B cell (primary cell): ENCODE results near the gene CCDC177. TPM values are rescaled to one million over a fixed set of nuclear protein-coding genes. Genes with fewer than 3 reads are reported as not detected.

Experiments
- ATAC-seq: fragments of 200-7000 bp; cut with Tn5 transposase; one replicate; pipeline ENCODE4 v1.10.0; 2021; ENCODE audit warnings: low read depth, mild to moderate bottlenecking, moderate number of reproducible peaks, moderate library complexity
- CTCF ChIA-PET: fragments of 350-600 bp; sonication (Branson Sonifier 250); formaldehyde crosslinking; loops from one replicate; lab custom pipeline; 2021; ENCODE audit warnings: antibody characterized with exemption, inconsistent platforms; lab: Charles Lee
- POLR2A ChIA-PET: fragments of 350-600 bp; sonication (Branson Sonifier 250); formaldehyde crosslinking; loops from one replicate; lab custom pipeline; 2021; ENCODE audit warnings: antibody characterized with exemption; lab: Charles Lee
- DNase-seq: peaks from one replicate; pipeline ENCODE4 v3.0.0; 2013
- H2AFZ ChIP-seq: 2 replicates; pipeline ENCODE4 v1.6.1; 2012; ENCODE audit warnings: mild to moderate bottlenecking, low read depth, low read length; ENCODE audit not compliant: insufficient read depth, poor library complexity, severe bottlenecking
- H3K27ac ChIP-seq, 2 donors: 1 replicate in 1 of 2; 2 replicates in 1 of 2; pipeline ENCODE4 v1.5.1; 2012 to 2013; ENCODE audit warnings: low read length in 2 of 2, mild to moderate bottlenecking in 2 of 2, moderate library complexity in 1 of 2
- H3K27me3 ChIP-seq, 4 experiments: fragments of 200-600 bp in 1 of 4; sonication (generic) in 1 of 4; replicated peaks in 1 of 4; 1 replicate in 2 of 4; 2 replicates in 2 of 4; pipeline versions ENCODE4 v1.6.1 to v1.7.0; 2013 to 2016; ENCODE audit warnings: low read length in 3 of 4, mild to moderate bottlenecking in 2 of 4, mixed read lengths in 1 of 4, moderate library complexity in 1 of 4; ENCODE audit not compliant: insufficient read depth in 4 of 4, control insufficient read depth in 3 of 4; ENCODE audit errors: control extremely low read depth in 1 of 4
- H3K36me3 ChIP-seq, 2 experiments: replicated peaks in 1 of 2; 1 replicate in 1 of 2; 2 replicates in 1 of 2; pipeline versions ENCODE4 v1.6.1 to v1.7.1; 2013; ENCODE audit warnings: low read length in 1 of 2; ENCODE audit not compliant: insufficient read depth in 2 of 2, control insufficient read depth in 1 of 2; ENCODE audit errors: control extremely low read depth in 1 of 2, extremely low read depth in 1 of 2
- H3K4me1 ChIP-seq, 2 donors: fragments of 200-600 bp in 1 of 2; sonication (generic) in 1 of 2; 1 replicate in 1 of 2; 2 replicates in 1 of 2; pipeline versions ENCODE4 v1.5.1 to v1.6.1; 2013 to 2017; ENCODE audit warnings: low read length in 2 of 2; ENCODE audit not compliant: control insufficient read depth in 2 of 2, insufficient read depth in 2 of 2
- H3K4me2 ChIP-seq: replicated peaks from 2 replicates; pipeline ENCODE3; 2012; ENCODE audit warnings: mild to moderate bottlenecking, low read depth, low read length; ENCODE audit not compliant: poor library complexity, severe bottlenecking
- H3K4me3 ChIP-seq, 5 experiments: fragments of 200-600 bp in 1 of 5; sonication (generic) in 1 of 5; 1 replicate in 3 of 5; 2 replicates in 2 of 5; pipeline versions ENCODE4 v1.5.1 to v1.7.0; 2011 to 2016; ENCODE audit warnings: low read length in 4 of 5, mild to moderate bottlenecking in 4 of 5, low read depth in 2 of 5, control low read depth in 1 of 5, moderate library complexity in 1 of 5; ENCODE audit not compliant: insufficient read depth in 1 of 5; ENCODE audit errors: control extremely low read depth in 1 of 5, extremely low read depth in 1 of 5
- H3K79me2 ChIP-seq: fragments of 200-600 bp; sonication (generic); one replicate; pipeline ENCODE4 v1.6.0; 2016; ENCODE audit warnings: low read length; ENCODE audit not compliant: control insufficient read depth, insufficient read depth
- H3K9ac ChIP-seq: fragments of 200-600 bp; sonication (generic); 2 replicates; pipeline ENCODE4 v1.6.1; 2017; ENCODE audit warnings: mild to moderate bottlenecking, low read length, moderate library complexity
- H3K9me3 ChIP-seq, 3 donors: one replicate each; pipeline versions ENCODE4 v1.6.1 to v1.7.1; 2013; ENCODE audit warnings: low read length in 2 of 3; ENCODE audit not compliant: control insufficient read depth in 2 of 3, insufficient read depth in 1 of 3; ENCODE audit errors: control extremely low read depth in 1 of 3
- H4K20me1 ChIP-seq: 2 replicates; pipeline ENCODE4 v1.6.0; 2012; ENCODE audit warnings: mild to moderate bottlenecking, low read length; ENCODE audit not compliant: insufficient read depth, control insufficient read depth, poor library complexity, severe bottlenecking
- H3K27ac Mint-ChIP-seq: one replicate; pipeline ENCODE4 v1.8.0; 2021; ENCODE audit warnings: mixed read lengths
- H3K27me3 Mint-ChIP-seq: one replicate; pipeline ENCODE4 v1.8.0; 2021; ENCODE audit warnings: mixed read lengths
- H3K4me1 Mint-ChIP-seq: one replicate; pipeline ENCODE4 v1.8.0; 2021; ENCODE audit warnings: mixed read lengths
- H3K4me3 Mint-ChIP-seq: one replicate; pipeline ENCODE4 v1.8.0; 2021; ENCODE audit warnings: mixed read lengths
- H3K9me3 Mint-ChIP-seq: one replicate; pipeline ENCODE4 v1.8.0; 2022; ENCODE audit warnings: mixed read lengths; ENCODE audit not compliant: insufficient read depth
- EZH2 ChIP-seq: IDR thresholded peaks from 2 replicates; pipeline ENCODE4 v1.6.1; 2012; ENCODE audit warnings: borderline replicate concordance, low read depth, mild to moderate bottlenecking, moderate library complexity, low read length; ENCODE audit not compliant: insufficient read depth, poor library complexity, severe bottlenecking
- WGBS: methylation state at CpG from one replicate; pipeline ENCODE4 v1.1.5; 2013; ENCODE audit warnings: missing lambda C conversion rate; ENCODE audit not compliant: insufficient coverage; 5-methylcytosine and 5-hydroxymethylcytosine counted together
- intact Hi-C: fragments of 100-400 bp; cut with micrococcal nuclease; formaldehyde crosslinking; loops from one replicate; pipeline ENCODE4 v1.10.0; 2022
- polyA plus RNA-seq: library from polyadenylated mRNA; depleted of rRNA; stranded (reverse); fragments of >200 nt; gene quantifications from 2 replicates; pipeline ENCODE4 v1.2.3, GENCODE V29; 2012
- total RNA-seq, 2 donors: library from RNA; stranded (reverse); fragments of 120-200 nt in 1 of 2; gene quantifications; 1 replicate in 1 of 2; 2 replicates in 1 of 2; pipeline versions ENCODE4 v1.2.3 to v1.2.4, GENCODE V29; 2013 to 2022
- TF ChIP-seq, protein P1 (sequence below): fragments of 200-600 bp; IDR thresholded peaks from one replicate; pipeline ENCODE4 v1.8.0; 2022; ENCODE audit warnings: antibody characterized with exemption, mild to moderate bottlenecking

CCDC177 gene
- total and polyA plus RNA-seq, 2 donors (not counting 1 experiment from before 2014, with no cell fraction given): not detected

DNA sequence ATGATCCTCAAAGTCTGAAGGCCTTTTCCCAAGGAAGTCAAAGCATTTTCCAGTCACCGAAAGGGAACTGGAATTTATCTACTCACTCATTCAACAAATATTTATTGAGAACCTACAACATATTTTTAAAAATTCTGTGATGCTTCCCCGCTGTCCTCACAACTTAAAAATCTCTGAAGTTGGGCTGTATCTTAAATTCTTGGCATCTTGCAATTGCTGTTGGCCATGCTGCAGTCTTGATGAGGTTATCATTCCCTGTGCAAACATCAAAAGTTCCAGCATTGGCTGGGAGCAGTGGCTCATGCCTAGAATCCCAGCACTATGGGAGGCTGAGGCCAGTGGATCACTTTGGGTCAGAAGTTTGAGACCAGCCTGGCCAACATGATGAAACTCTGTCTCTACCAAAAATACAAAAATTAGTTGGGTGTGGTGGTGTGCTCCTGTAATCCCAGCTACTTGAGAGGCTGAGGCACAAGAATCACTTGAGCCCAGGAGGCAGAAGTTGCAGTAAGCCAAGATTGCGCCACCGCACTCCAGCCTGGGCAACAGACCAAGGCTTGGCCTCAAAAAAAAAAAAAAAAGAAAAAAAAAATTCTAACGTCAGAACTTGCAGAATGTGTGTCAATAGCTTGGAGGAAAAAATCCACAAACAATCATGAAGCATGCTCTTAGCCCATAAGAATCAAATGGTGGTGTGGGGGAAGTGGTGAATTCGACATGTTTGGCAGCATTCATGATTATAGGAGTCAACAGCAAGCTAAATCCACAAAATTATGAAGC lies 34.9 kb downstream of the CCDC177 start:
- 90% methylated on average over 4 of the region's 6 CpGs for WGBS

DNA sequence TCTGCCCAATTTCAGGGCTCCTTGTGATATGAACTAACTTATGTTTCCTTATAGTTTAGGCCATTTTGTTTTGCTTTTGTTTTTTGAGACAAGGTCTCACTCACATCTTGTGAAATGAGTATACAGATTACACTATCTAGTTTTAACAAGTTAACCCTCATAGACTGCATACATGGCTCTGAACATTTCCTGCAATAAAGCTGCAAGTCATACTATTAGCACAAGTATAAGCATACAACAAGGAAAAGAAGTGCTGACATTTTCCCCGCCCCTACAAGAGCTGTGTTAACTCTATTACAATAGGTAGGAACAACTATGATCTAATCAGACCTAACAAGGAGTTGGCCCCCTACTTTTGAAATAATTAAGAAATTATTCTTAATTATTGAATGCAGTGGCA lies 35.9 kb downstream of the CCDC177 start:
- Histone ChIP-seq H4K20me1 (no peaks in the 10 kb centered on the region), H2AFZ (no peak overlapping the region), H3K9me3 (no peaks in the 10 kb centered on the region), H3K9ac (no peak overlapping the region), H3K4me3 (no peak overlapping the region), H3K27ac (no peak overlapping the region), H3K27me3 (peaks cover 0 to 13% (median 3%) of the 10 kb centered on the region in 4 experiments), H3K79me2 (no peaks in the 10 kb centered on the region), H3K4me1 (no peaks in the 10 kb centered on the region), H3K36me3 (no peaks in the 10 kb centered on the region), H3K4me2 (no peak overlapping the region)
- ChIA-PET CTCF (no interaction called here), POLR2A (interaction anchor here (0.7 kb wide), 1 partner anchor 38 kb away, joined by 3 read pairs; no protein-coding TSS in a partner anchor)
- DNase-seq (no peak), ATAC-seq (no peak)
- no CpG with 5 or more reads among the region's 1 CpG for WGBS
- H3K27me3 Mint-ChIP-seq: peaks cover 41% of the 10 kb centered on the region
- no peaks in the 10 kb centered on the region for H3K4me1 Mint-ChIP-seq
- no peaks in the 10 kb centered on the region for H3K9me3 Mint-ChIP-seq
- H3K27ac Mint-ChIP-seq: no peak overlapping the region
- intact Hi-C loops: no loop called here
- no peak for TF ChIP-seq EZH2
- TF ChIP-seq, protein P1, sequence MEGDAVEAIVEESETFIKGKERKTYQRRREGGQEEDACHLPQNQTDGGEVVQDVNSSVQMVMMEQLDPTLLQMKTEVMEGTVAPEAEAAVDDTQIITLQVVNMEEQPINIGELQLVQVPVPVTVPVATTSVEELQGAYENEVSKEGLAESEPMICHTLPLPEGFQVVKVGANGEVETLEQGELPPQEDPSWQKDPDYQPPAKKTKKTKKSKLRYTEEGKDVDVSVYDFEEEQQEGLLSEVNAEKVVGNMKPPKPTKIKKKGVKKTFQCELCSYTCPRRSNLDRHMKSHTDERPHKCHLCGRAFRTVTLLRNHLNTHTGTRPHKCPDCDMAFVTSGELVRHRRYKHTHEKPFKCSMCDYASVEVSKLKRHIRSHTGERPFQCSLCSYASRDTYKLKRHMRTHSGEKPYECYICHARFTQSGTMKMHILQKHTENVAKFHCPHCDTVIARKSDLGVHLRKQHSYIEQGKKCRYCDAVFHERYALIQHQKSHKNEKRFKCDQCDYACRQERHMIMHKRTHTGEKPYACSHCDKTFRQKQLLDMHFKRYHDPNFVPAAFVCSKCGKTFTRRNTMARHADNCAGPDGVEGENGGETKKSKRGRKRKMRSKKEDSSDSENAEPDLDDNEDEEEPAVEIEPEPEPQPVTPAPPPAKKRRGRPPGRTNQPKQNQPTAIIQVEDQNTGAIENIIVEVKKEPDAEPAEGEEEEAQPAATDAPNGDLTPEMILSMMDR: no peak
- H3K4me3 Mint-ChIP-seq: no peak overlapping the region

More for the DNA sequence above, 34.9 kb downstream of the CCDC177 start:
- DNase-seq: no peak
- intact Hi-C loops: no loop called here
- Mint-ChIP-seq H3K4me1 (no peaks in the 10 kb centered on the region), H3K4me3 (no peak overlapping the region), H3K27ac (no peak overlapping the region), H3K27me3 (peaks cover 46% of the 10 kb centered on the region), H3K9me3 (no peaks in the 10 kb centered on the region)
- H3K4me2 ChIP-seq: no peak overlapping the region
- no peaks in the 10 kb centered on the region for H3K9me3 ChIP-seq
- no peak for TF ChIP-seq EZH2
- TF ChIP-seq, protein P1: no peak
- no peaks in the 10 kb centered on the region for H4K20me1 ChIP-seq
- ATAC-seq: no peak
- H3K27ac ChIP-seq: no peak overlapping the region
- no peaks in the 10 kb centered on the region for H3K36me3 ChIP-seq
- H2AFZ ChIP-seq: no peak overlapping the region
- H3K9ac ChIP-seq: no peak overlapping the region
- H3K4me3 ChIP-seq: no peak overlapping the region
- peaks cover 0 to 15% (median 3%) of the 10 kb centered on the region in 4 experiments for H3K27me3 ChIP-seq
- no peaks in the 10 kb centered on the region for H3K79me2 ChIP-seq
- ChIA-PET POLR2A (no interaction called here), CTCF (no interaction called here)
- no peaks in the 10 kb centered on the region for H3K4me1 ChIP-seq
